GM19193 (cell line): ENCODE data around the gene BPHL.

Experiments used
- POLR2A ChIP-seq: IDR thresholded peaks from 4 replicates; pipeline ENCODE4 v1.6.1; 2011; ENCODE audit not compliant: insufficient read depth, insufficient read length; ENCODE audit errors: extremely low read depth

Gene BPHL

GRCh38 chr6:3139090-3139903 is 20.8 kb downstream of the BPHL start:
- TF ChIP-seq POLR2A = no peak

GRCh38 chr6:3140201-3140600 is 21.7 kb downstream of the BPHL start:
- no peak for TF ChIP-seq POLR2A

GRCh38 chr6:3142536-3142935 is 24.0 kb downstream of the BPHL start:
- TF ChIP-seq POLR2A = no peak

- TF ChIP-seq POLR2A = no peak
These were observed 24.6 kb downstream of the BPHL start for GRCh38 chr6:3143158-3143557.

- no peak for TF ChIP-seq POLR2A
These were observed 26.1 kb downstream of the BPHL start for GRCh38 chr6:3144571-3144970.

- TF ChIP-seq POLR2A = no peak
These were observed 29.6 kb downstream of the BPHL start for GRCh38 chr6:3147914-3148757.

- TF ChIP-seq POLR2A = no peak
These were observed 33.2 kb downstream of the BPHL start for GRCh38 chr6:3151691-3152090.

GRCh38 chr6:3152689-3153088 is 34.2 kb downstream of the BPHL start:
- TF ChIP-seq POLR2A = no peak

GRCh38 chr6:3157131-3157933 is 38.8 kb downstream of the BPHL start, which contains the start of gene TUBB2A:
TSS of gene TUBB2A (minus strand) at chr6:3157544. CDS start at chr6:3157463, 81 bp downstream.
- TF ChIP-seq POLR2A = peak; percentile 87

GRCh38 chr6:3159805-3160781 is 41.6 kb downstream of the BPHL start:
- TF ChIP-seq POLR2A = no peak

GRCh38 chr6:3162067-3162497 is 43.6 kb downstream of the BPHL start:
- TF ChIP-seq POLR2A = no peak

- peak; percentile 51 for TF ChIP-seq POLR2A
These were observed 44.2 kb downstream of the BPHL start for GRCh38 chr6:3162565-3163247.

GRCh38 chr6:3163248-3163594 is 44.7 kb downstream of the BPHL start:
- TF ChIP-seq POLR2A = no peak
